ENCODE measurements around the gene PTGES. TPM values are rescaled to one million over a fixed set of nuclear protein-coding genes. Genes with fewer than 3 reads are reported as not detected.

Gene PTGES
- polyA plus RNA-seq, 1 of the 3 experiments (the other 2 are of a cell fraction): 5.2 TPM

DNA sequence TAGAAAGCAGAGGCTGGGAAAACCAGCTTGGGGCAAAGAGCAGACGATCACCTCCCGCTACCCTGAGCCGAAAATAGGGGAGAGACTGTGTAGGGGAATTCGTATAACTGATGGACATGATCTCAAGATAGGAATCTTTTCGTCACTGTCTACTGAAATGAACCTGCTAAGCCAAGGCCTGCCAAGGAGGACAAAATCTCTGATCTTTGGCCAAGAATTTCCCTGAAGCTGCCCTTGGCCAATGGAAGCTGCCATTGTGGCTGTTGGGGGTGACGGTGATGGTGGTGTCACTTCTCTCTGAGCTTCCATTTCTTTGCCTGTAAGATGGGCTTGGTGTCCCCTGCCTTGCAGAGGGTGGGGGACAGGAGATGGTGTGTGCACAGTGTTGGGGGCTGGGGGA is 3.3 kb upstream of the PTGES start:
- POLR2A ChIA-PET: no interaction called here

DNA sequence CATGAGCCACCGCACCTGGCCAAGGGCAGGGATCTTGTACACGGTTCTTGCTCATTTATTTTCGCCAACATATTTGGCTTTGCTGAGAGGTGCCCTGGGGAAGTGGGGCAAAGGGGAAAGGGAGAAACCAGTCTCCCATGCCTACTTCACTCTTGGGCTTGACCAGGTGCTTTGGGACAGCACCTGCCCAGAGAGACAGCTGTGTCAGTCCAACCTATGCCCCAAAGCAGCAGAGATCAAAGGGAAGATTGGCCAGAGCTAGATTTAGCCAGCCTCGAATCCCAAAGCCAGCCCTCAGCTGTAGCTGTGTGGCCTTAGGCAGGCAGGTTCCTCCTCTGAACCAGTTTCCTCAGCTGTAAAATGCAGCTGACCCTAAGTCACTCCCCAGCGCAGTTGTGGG is 2.3 kb upstream of the PTGES start:
- no peak for TF ChIP-seq MXI1 (IDR thresholded peaks at IDR 0.05; ENCODE audit: low read depth, low read length)
- no peak for TF ChIP-seq GABPA (IDR thresholded peaks at IDR 0.05; ENCODE audit: low read depth)
- TF ChIP-seq FOXJ3 (CRISPR knock-in tag; IDR thresholded peaks at IDR 0.05): no peak
- no peak for TF ChIP-seq RAD21 (IDR thresholded peaks at IDR 0.05; ENCODE audit: low read length)
- TF ChIP-seq CHD2 (IDR thresholded peaks at IDR 0.05; ENCODE audit: low read length, partially characterized antibody): no peak
- no peak for TF ChIP-seq TEAD4 (IDR thresholded peaks at IDR 0.05; ENCODE audit: borderline replicate concordance, insufficient read depth)
- TF ChIP-seq RFX5 (IDR thresholded peaks at IDR 0.05; ENCODE audit: low read length): no peak
- TF ChIP-seq ELF1 (IDR thresholded peaks at IDR 0.05): no peak
- TF ChIP-seq SMC3 (IDR thresholded peaks at IDR 0.05; ENCODE audit: low read depth, low read length): no peak
- TF ChIP-seq, protein P1, sequence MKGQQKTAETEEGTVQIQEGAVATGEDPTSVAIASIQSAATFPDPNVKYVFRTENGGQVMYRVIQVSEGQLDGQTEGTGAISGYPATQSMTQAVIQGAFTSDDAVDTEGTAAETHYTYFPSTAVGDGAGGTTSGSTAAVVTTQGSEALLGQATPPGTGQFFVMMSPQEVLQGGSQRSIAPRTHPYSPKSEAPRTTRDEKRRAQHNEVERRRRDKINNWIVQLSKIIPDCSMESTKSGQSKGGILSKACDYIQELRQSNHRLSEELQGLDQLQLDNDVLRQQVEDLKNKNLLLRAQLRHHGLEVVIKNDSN (IDR thresholded peaks at IDR 0.05; ENCODE audit: borderline replicate concordance, low read depth): no peak
- WGBS (ENCODE audit: low lambda C conversion rate): 80% methylated on average over 4 of the region's 5 CpGs
- no peak overlapping the region for H3K27ac ChIP-seq (ENCODE audit: low read depth in 2 of 2, low read length in 1 of 2)
- no peaks in the 10 kb centered on the region for H3K79me2 ChIP-seq (ENCODE audit: insufficient read depth)
- no peaks in the 10 kb centered on the region for H3K9me3 ChIP-seq
- no peak overlapping the region for H3K4me3 ChIP-seq (ENCODE audit: low read depth in 2 of 2, low read length in 1 of 2)
- H4K20me1 ChIP-seq (ENCODE audit: insufficient read depth): no peaks in the 10 kb centered on the region
- H3K27me3 ChIP-seq (ENCODE audit: insufficient read depth): no peaks in the 10 kb centered on the region
- no peak overlapping the region for H3K9ac ChIP-seq
- DNase-seq: no peak
- H3K36me3 ChIP-seq (replicated peaks in 1 of 2; ENCODE audit: control insufficient read depth in 1 of 2, insufficient read depth in 2 of 2, low read length in 1 of 2): no peaks in the 10 kb centered on the region
- no peak overlapping the region for H2AFZ ChIP-seq (ENCODE audit: low read depth)
- peaks cover 5 to 20% of the 10 kb centered on the region in 2 experiments; a peak in 2 of 4 replicates for H3K4me1 ChIP-seq (ENCODE audit: control insufficient read depth in 1 of 2, insufficient read depth in 2 of 2, low read depth in 1 of 2, low read length in 1 of 2)
- no peaks in the 10 kb centered on the region for H3K9me2 ChIP-seq
- H3F3A ChIP-seq (replicated peaks; ENCODE audit: insufficient read depth): peaks cover 3% of the 10 kb centered on the region
- no peak overlapping the region for H3K4me2 ChIP-seq
- POLR2A ChIA-PET: no interaction called here
- CTCF ChIA-PET: interaction anchor here (0.7 to 2.7 kb wide), 7 partner anchors 11 to 35 kb away, joined by 3 to 17 read pairs (median 4); no protein-coding TSS in a partner anchor

More for the DNA sequence above, 3.3 kb upstream of the PTGES start:
- Histone ChIP-seq H3K9me2 (no peaks in the 10 kb centered on the region), H3K9ac (no peak overlapping the region), H3K4me3 (ENCODE audit: low read depth in 2 of 2, low read length in 1 of 2) (no peak overlapping the region), H4K20me1 (ENCODE audit: insufficient read depth) (no peaks in the 10 kb centered on the region), H3K4me2 (no peak overlapping the region), H3K27me3 (ENCODE audit: insufficient read depth) (no peaks in the 10 kb centered on the region), H3K4me1 (ENCODE audit: control insufficient read depth in 1 of 2, insufficient read depth in 2 of 2, low read depth in 1 of 2, low read length in 1 of 2) (peaks cover 5 to 20% of the 10 kb centered on the region in 2 experiments; a peak in 2 of 4 replicates), H3K27ac (ENCODE audit: low read depth in 2 of 2, low read length in 1 of 2) (no peak overlapping the region), H3F3A (replicated peaks; ENCODE audit: insufficient read depth) (peaks cover 3% of the 10 kb centered on the region), H3K36me3 (replicated peaks in 1 of 2; ENCODE audit: control insufficient read depth in 1 of 2, insufficient read depth in 2 of 2, low read length in 1 of 2) (no peaks in the 10 kb centered on the region), H2AFZ (ENCODE audit: low read depth) (no peak overlapping the region), H3K79me2 (ENCODE audit: insufficient read depth) (no peaks in the 10 kb centered on the region), H3K9me3 (no peaks in the 10 kb centered on the region)
- 89% methylated on average over 6 of the region's 6 CpGs for WGBS (ENCODE audit: low lambda C conversion rate)
- no peak for TF ChIP-seq SIN3A (IDR thresholded peaks at IDR 0.05; ENCODE audit: borderline replicate concordance, low read depth, low read length)
- TF ChIP-seq RFX5 (IDR thresholded peaks at IDR 0.05; ENCODE audit: low read length): no peak
- TF ChIP-seq CHD2 (IDR thresholded peaks at IDR 0.05; ENCODE audit: low read length, partially characterized antibody): no peak
- TF ChIP-seq MEF2A (IDR thresholded peaks at IDR 0.05; ENCODE audit: borderline replicate concordance, low read depth): no peak
- TF ChIP-seq FOSL2 (IDR thresholded peaks at IDR 0.05; ENCODE audit: borderline replicate concordance, low read depth): no peak
- no peak for TF ChIP-seq GATA2 (CRISPR knock-in tag; IDR thresholded peaks at IDR 0.05)
- no peak for TF ChIP-seq POLR2AphosphoS5 (IDR thresholded peaks at IDR 0.05; ENCODE audit: low read depth, low read length)
- TF ChIP-seq ELF1 (IDR thresholded peaks at IDR 0.05): no peak
- TF ChIP-seq RCOR1 (IDR thresholded peaks at IDR 0.05; ENCODE audit: low read length): no peak
- no peak for DNase-seq
- CTCF ChIA-PET: interaction anchor here (0.9 to 2.7 kb wide), 5 partner anchors 10 to 34 kb away, joined by 4 to 17 read pairs (median 4); no protein-coding TSS in a partner anchor

Measured in SK-N-SH (cell line).